ENCODE measurements around the gene EML5. TPM values are rescaled to one million over a fixed set of nuclear protein-coding genes. Genes with fewer than 3 reads are reported as not detected.
A peak's percentile ranks its signal among the peaks of the same experiment; 100 is the strongest.

The EML5 gene
- polyA plus RNA-seq, 1 experiment = 3.6 TPM

DNA sequence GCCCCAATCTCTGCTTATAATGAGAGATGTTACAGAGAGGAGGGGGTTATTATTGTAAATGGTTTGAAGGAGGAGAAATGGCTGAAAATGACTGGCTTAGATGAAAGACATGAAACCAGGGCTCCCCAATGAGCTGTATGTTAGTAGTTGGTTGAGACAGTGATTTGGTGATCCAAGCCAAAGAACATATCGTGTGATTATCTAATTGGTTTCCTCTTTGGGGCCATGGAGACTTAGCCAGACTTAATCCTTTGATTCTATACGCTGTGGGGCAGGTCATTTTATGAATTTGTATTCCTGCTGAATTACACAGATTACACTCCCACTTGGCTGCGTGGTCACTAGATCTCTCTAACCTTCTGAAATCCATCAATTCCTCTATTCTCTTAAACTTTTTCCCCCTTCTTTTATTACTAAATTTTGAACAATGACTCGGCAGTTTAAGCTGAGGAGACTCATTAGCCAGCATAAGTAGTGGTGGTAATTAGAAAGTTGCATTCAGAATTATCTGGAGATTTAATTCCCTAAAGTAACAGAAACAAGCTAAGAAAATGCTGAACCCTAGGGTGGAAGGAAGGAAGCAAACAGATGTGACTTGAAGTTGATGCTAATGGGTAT, 37.0 kb upstream of the EML5 start:
- DNase-seq (ENCODE audit: low read depth, low spot score) = no peak
- Histone ChIP-seq H3K27me3 (ENCODE audit: control insufficient read depth, insufficient read depth, low read length) (no peaks in the 10 kb centered on the region), H3K4me3 (ENCODE audit: low read depth, low read length) (no peak overlapping the region), H3K9me3 (ENCODE audit: control insufficient read depth, insufficient read depth, low read length) (peaks cover 3% of the 10 kb centered on the region; the same call in 1 of the 2 replicates), H3K27ac (ENCODE audit: low read depth, low read length) (no peak overlapping the region)
- TF ChIP-seq, protein P1, sequence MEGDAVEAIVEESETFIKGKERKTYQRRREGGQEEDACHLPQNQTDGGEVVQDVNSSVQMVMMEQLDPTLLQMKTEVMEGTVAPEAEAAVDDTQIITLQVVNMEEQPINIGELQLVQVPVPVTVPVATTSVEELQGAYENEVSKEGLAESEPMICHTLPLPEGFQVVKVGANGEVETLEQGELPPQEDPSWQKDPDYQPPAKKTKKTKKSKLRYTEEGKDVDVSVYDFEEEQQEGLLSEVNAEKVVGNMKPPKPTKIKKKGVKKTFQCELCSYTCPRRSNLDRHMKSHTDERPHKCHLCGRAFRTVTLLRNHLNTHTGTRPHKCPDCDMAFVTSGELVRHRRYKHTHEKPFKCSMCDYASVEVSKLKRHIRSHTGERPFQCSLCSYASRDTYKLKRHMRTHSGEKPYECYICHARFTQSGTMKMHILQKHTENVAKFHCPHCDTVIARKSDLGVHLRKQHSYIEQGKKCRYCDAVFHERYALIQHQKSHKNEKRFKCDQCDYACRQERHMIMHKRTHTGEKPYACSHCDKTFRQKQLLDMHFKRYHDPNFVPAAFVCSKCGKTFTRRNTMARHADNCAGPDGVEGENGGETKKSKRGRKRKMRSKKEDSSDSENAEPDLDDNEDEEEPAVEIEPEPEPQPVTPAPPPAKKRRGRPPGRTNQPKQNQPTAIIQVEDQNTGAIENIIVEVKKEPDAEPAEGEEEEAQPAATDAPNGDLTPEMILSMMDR (IDR thresholded peaks at IDR 0.05; ENCODE audit: low read depth, low read length) = no peak
- ChIA-PET POLR2A (no interaction called here), CTCF (interaction anchor here (1.3 kb wide), 1 partner anchor 162 kb away, joined by 3 read pairs; no protein-coding TSS in a partner anchor)

DNA sequence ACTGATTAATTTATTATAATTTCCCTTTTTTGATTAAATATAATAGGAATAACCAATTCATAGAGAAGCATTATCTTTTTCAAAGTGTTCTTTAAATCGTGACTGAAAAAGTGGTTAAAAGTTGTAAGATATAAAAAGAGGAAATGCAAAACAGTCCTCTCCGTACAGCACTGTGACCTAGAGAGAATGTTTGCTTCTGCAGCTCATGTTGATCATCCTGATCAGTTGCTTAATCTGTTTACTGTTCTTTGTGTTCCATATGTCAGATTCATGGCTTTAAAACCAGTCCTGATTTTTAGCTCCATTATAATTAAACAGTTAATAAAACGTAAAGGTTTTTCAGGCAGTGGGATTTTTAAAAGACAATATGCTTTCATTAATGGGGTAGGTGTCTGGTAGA, 36.4 kb upstream of the EML5 start:
- peaks cover 3% of the 10 kb centered on the region; the same call in 1 of the 2 replicates for H3K9me3 ChIP-seq (ENCODE audit: control insufficient read depth, insufficient read depth, low read length)
- TF ChIP-seq, protein P1 (IDR thresholded peaks at IDR 0.05; ENCODE audit: low read depth, low read length) = no peak
- CTCF ChIA-PET = interaction anchor here (0.6 to 1.3 kb wide), 2 partner anchors 152 to 161 kb away, joined by 3 read pairs; no protein-coding TSS in a partner anchor

DNA sequence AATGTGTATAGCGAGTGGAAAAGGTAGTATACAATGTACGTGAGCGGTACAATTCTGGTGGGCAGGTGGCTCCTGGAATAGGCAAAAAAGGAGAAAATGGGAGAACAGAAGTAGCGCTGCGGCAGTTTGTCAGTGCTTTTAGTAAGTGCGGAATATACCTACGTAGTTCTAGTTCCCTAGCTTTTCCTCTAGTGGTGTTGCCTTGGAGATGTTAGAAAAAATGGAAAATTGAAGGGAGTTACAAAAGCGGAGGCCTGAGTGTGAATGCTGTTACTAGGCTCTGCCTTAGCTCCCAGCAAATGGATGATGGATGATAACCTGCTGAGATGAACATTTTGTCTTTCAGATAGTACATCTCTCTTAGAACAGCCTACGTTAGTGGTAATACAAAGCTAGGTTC, 32.8 kb upstream of the EML5 start:
- no peak for DNase-seq (ENCODE audit: low read depth, low spot score)
- no peak overlapping the region for H3K27ac ChIP-seq (ENCODE audit: low read depth, low read length)

More for the DNA sequence above, 36.4 kb upstream of the EML5 start:
- POLR2A ChIA-PET = no interaction called here
- no peak overlapping the region for H3K4me3 ChIP-seq (ENCODE audit: low read depth, low read length)
- DNase-seq (ENCODE audit: low read depth, low spot score) = no peak
- H3K27ac ChIP-seq (ENCODE audit: low read depth, low read length) = no peak overlapping the region
- H3K27me3 ChIP-seq (ENCODE audit: control insufficient read depth, insufficient read depth, low read length) = no peaks in the 10 kb centered on the region

DNA sequence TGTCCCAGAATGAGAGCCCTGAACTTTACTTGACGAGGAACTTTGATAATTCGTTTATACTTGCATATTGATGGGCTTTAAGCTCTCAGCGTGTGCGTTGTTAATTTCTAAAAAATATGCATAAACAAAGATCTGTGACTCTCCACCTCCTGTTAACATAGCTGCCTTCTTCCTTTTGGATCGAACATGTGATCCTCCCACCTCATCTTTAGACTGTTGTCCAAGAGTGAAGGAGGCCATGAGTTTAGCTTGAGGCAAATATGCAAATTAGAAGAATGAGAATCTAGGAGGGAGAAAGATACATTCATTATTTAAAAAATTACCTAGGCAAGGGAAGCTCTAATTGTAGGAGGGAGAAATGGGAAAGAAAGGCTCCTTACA, 32.3 kb upstream of the EML5 start:
- ChIA-PET POLR2A (interaction anchor here (0.8 to 1.6 kb wide), 9 partner anchors 9 to 176 kb away, joined by 3 to 18 read pairs (median 4); partner anchors contain the start of gene EML5), CTCF (interaction anchor here (1.0 to 1.4 kb wide), 4 partner anchors 11 to 158 kb away, joined by 3 to 11 read pairs (median 5); no protein-coding TSS in a partner anchor)
- TF ChIP-seq, protein P1 (IDR thresholded peaks at IDR 0.05; ENCODE audit: low read depth, low read length) = no peak
- Histone ChIP-seq H3K9me3 (ENCODE audit: control insufficient read depth, insufficient read depth, low read length) (peaks cover 3% of the 10 kb centered on the region; the same call in 1 of the 2 replicates), H3K4me3 (ENCODE audit: low read depth, low read length) (peak overlapping the region; percentile 82), H3K27me3 (ENCODE audit: control insufficient read depth, insufficient read depth, low read length) (no peaks in the 10 kb centered on the region), H3K27ac (ENCODE audit: low read depth, low read length) (peak overlapping the region; percentile 80)
- no peak for DNase-seq (ENCODE audit: low read depth, low spot score)

More for the DNA sequence above, 32.8 kb upstream of the EML5 start:
- TF ChIP-seq, protein P1 (IDR thresholded peaks at IDR 0.05; ENCODE audit: low read depth, low read length) = no peak
- CTCF ChIA-PET = interaction anchor here (1.1 to 1.4 kb wide), 3 partner anchors 10 to 40 kb away, joined by 3 to 4 read pairs (median 3); no protein-coding TSS in a partner anchor
- H3K9me3 ChIP-seq (ENCODE audit: control insufficient read depth, insufficient read depth, low read length) = peaks cover 3% of the 10 kb centered on the region; the same call in 1 of the 2 replicates
- POLR2A ChIA-PET = interaction anchor here (1.5 to 1.6 kb wide), 3 partner anchors 8 to 33 kb away, joined by 5 to 18 read pairs (median 8); partner anchors contain the start of gene EML5
- H3K27me3 ChIP-seq (ENCODE audit: control insufficient read depth, insufficient read depth, low read length) = no peaks in the 10 kb centered on the region
- peak overlapping the region; percentile 82 for H3K4me3 ChIP-seq (ENCODE audit: low read depth, low read length)
